ENCODE data around the gene VMAC. TPM values are rescaled to one million over a fixed set of nuclear protein-coding genes. Genes with fewer than 3 reads are reported as not detected.

VMAC gene
- total RNA-seq, 2 donors from 2014 or later = 4.0 to 4.7 TPM

GRCh38 chr19:5954293-5954692 lies 49.6 kb downstream of the VMAC start:
- H3K27me3 ChIP-seq = no peaks in the 10 kb centered on the region
- no peak for DNase-seq
- intact Hi-C loops (cut with DNase I) = no loop called here
- H3K36me3 ChIP-seq = no peaks in the 10 kb centered on the region
- H3K9ac ChIP-seq (ENCODE audit: low read depth in 2 of 2, low read length in 2 of 2) = peak overlapping the region in 1 of 2 donors; percentile 22
- peaks cover 17% of the 10 kb centered on the region for H3K4me1 ChIP-seq
- TF ChIP-seq CTCF (IDR thresholded peaks at IDR 0.05) = no peak
- H3K9me3 ChIP-seq = no peaks in the 10 kb centered on the region
- no peak overlapping the region for H3K4me3 ChIP-seq
- peak overlapping the region; percentile 48 for H3K27ac ChIP-seq

- Histone ChIP-seq H3K4me1 (peaks cover 17% of the 10 kb centered on the region), H3K27me3 (no peaks in the 10 kb centered on the region), H3K4me3 (no peak overlapping the region), H3K9me3 (no peaks in the 10 kb centered on the region), H3K27ac (peak overlapping the region; percentile 48), H3K36me3 (no peaks in the 10 kb centered on the region), H3K9ac (ENCODE audit: low read depth in 2 of 2, low read length in 2 of 2) (no peak overlapping the region)
- TF ChIP-seq CTCF (IDR thresholded peaks at IDR 0.05) = no peak
- intact Hi-C loops (cut with DNase I) = no loop called here
- no peak for DNase-seq
These were observed 50.9 kb downstream of the VMAC start for GRCh38 chr19:5955636-5955935.

- Histone ChIP-seq H3K27ac (no peak overlapping the region), H3K9ac (ENCODE audit: low read depth in 2 of 2, low read length in 2 of 2) (no peak overlapping the region), H3K4me3 (no peak overlapping the region), H3K36me3 (no peaks in the 10 kb centered on the region), H3K9me3 (no peaks in the 10 kb centered on the region), H3K4me1 (peaks cover 18% of the 10 kb centered on the region), H3K27me3 (no peaks in the 10 kb centered on the region)
- no peak for DNase-seq
- intact Hi-C loops (cut with DNase I) = no loop called here
- no peak for TF ChIP-seq CTCF (IDR thresholded peaks at IDR 0.05)
These were observed 51.7 kb downstream of the VMAC start for GRCh38 chr19:5956323-5956722.

GRCh38 chr19:5956728-5957127 lies 52.1 kb downstream of the VMAC start:
- Histone ChIP-seq H3K36me3 (no peaks in the 10 kb centered on the region), H3K4me1 (peaks cover 22% of the 10 kb centered on the region), H3K27ac (no peak overlapping the region), H3K9ac (ENCODE audit: low read depth in 2 of 2, low read length in 2 of 2) (no peak overlapping the region), H3K9me3 (no peaks in the 10 kb centered on the region), H3K4me3 (no peak overlapping the region), H3K27me3 (no peaks in the 10 kb centered on the region)
- intact Hi-C loops (cut with DNase I) = no loop called here
- no peak for DNase-seq
- no peak for TF ChIP-seq CTCF (IDR thresholded peaks at IDR 0.05)

- Histone ChIP-seq H3K36me3 (no peaks in the 10 kb centered on the region), H3K27ac (no peak overlapping the region), H3K9me3 (no peaks in the 10 kb centered on the region), H3K4me1 (peaks cover 27% of the 10 kb centered on the region), H3K4me3 (no peak overlapping the region), H3K9ac (ENCODE audit: low read depth in 2 of 2, low read length in 2 of 2) (no peak overlapping the region), H3K27me3 (no peaks in the 10 kb centered on the region)
- no peak for DNase-seq
- intact Hi-C loops (cut with DNase I) = no loop called here
- no peak for TF ChIP-seq CTCF (IDR thresholded peaks at IDR 0.05)
These were observed 52.5 kb downstream of the VMAC start for GRCh38 chr19:5957170-5957569.
